ENCODE data around the gene EP400. TPM values are rescaled to one million over a fixed set of nuclear protein-coding genes. Genes with fewer than 3 reads are reported as not detected.

Gene EP400
- total and polyA plus RNA-seq, 12 donors: 11.5 to 43.2 (median 28.8) TPM

- intact Hi-C loops (cut with DNase I): no loop called here
Measured at GRCh38 chr12:131927110-131928079, 22.3 kb upstream of the EP400 start.

GRCh38 chr12:131928080-131928710 lies 21.5 kb upstream of the EP400 start:
- Histone ChIP-seq H3K36me3 (replicated peaks in 1 of 2) (peaks cover 0 to 16% of the 10 kb centered on the region in 2 donors), H3K27ac (peak overlapping the region; percentile 39 to 85 (median 78)), H3K9me3 (replicated peaks in 1 of 3) (no peaks in the 10 kb centered on the region), H3K4me1 (replicated peaks in 1 of 2) (peaks cover 7 to 11% of the 10 kb centered on the region in 2 donors), H3K4me3 (peak overlapping the region in 3 of 4 donors; percentile 40 to 68 (median 52)), H3K27me3 (no peaks in the 10 kb centered on the region)
- TF ChIP-seq CTCF (IDR thresholded peaks at IDR 0.05) (no peak), POLR2A (IDR thresholded peaks at IDR 0.05) (no peak)
- DNase-seq: peak in 1 of 7 donors; percentile 38
- intact Hi-C loops (cut with DNase I): no loop called here
- 44 to 50% (median 47%) methylated on average over 33 of the region's 33 CpGs for WGBS, 4 donors

More at GRCh38 chr12:131927110-131928079, 22.3 kb upstream of the EP400 start:
- 79 to 94% (median 90%) methylated on average over 20 to 24 of the region's 24 CpGs for WGBS, 4 donors
- Histone ChIP-seq H3K36me3 (replicated peaks in 1 of 2) (peaks cover 0 to 8% of the 10 kb centered on the region in 2 donors), H3K4me3 (no peak overlapping the region), H3K27me3 (no peaks in the 10 kb centered on the region), H3K27ac (no peak overlapping the region), H3K9me3 (replicated peaks in 1 of 3) (no peaks in the 10 kb centered on the region), H3K4me1 (replicated peaks in 1 of 2) (peaks cover 7 to 14% of the 10 kb centered on the region in 2 donors)
- no peak for TF ChIP-seq POLR2A (IDR thresholded peaks at IDR 0.05)
- no peak for TF ChIP-seq CTCF (IDR thresholded peaks at IDR 0.05)
- peak in 3 of 7 donors; percentile 21 to 67 (median 36) for DNase-seq

GRCh38 chr12:131928711-131929580 lies 20.8 kb upstream of the EP400 start, which contains the start of gene PUS1:
TSS of gene PUS1 (plus strand) at chr12:131929276. CDS start at chr12:131929723, 447 bp downstream.
- peak; percentile 95 to 97 (median 96) for DNase-seq
- Histone ChIP-seq H3K4me1 (replicated peaks in 1 of 2) (peaks cover 7 to 11% of the 10 kb centered on the region in 2 donors), H3K27ac (peak within 1 kb of the TSS; percentile 39 to 85 (median 78)), H3K36me3 (replicated peaks in 1 of 2) (peaks cover 0 to 24% of the 10 kb centered on the region in 2 donors), H3K27me3 (no peaks in the 10 kb centered on the region), H3K4me3 (peak within 1 kb of the TSS; percentile 62 to 86 (median 74)), H3K9me3 (replicated peaks in 1 of 3) (no peaks in the 10 kb centered on the region)
- TF ChIP-seq CTCF (IDR thresholded peaks at IDR 0.05): peak in 1 of 6 experiments; percentile 2
- peak; percentile 65 to 68 for TF ChIP-seq POLR2A (IDR thresholded peaks at IDR 0.05)
- WGBS, 4 donors: 0 to 1% (median 0%) methylated on average over 31 to 84 of the region's 84 CpGs
- intact Hi-C loops (cut with DNase I): no loop called here

Measured in adrenal gland (tissue), 12 donors.